Neural progenitor cell (in vitro differentiated cells): ENCODE data around the gene RET.

Experiments used
- CTCF ChIP-seq: fragments of 200-600 bp; sonication (generic); IDR thresholded peaks from 2 replicates; pipeline ENCODE4 v1.5.1; 2017; ENCODE audit warnings: antibody characterized with exemption, mild to moderate bottlenecking
- EZH2 ChIP-seq: fragments of 200-600 bp; sonication (generic); IDR thresholded peaks from 2 replicates; pipeline ENCODE4 v1.6.1; 2017; ENCODE audit warnings: antibody characterized with exemption, mild to moderate bottlenecking, moderate library complexity
- EZH2phosphoT487 ChIP-seq: fragments of 200-600 bp; sonication (generic); IDR thresholded peaks from 2 replicates; pipeline ENCODE4 v1.6.1; 2017; ENCODE audit warnings: antibody characterized with exemption

GRCh38 chr10:43059336-43059720, 17.5 kb upstream of the RET start:
- no peak for TF ChIP-seq CTCF
- no peak for TF ChIP-seq EZH2
- TF ChIP-seq EZH2phosphoT487: no peak
